GM18951 (cell line): ENCODE measurements around the gene HRK.
"Not testable (repeated sequence)": the region's sequence is repeated elsewhere in the genome, so short reads cannot be mapped to it uniquely, and the experiment has no call there.

ENCODE experiments used
- POLR2A ChIP-seq: IDR thresholded peaks from 4 replicates; pipeline ENCODE4 v1.6.1; 2011; ENCODE audit warnings: mild to moderate bottlenecking; ENCODE audit not compliant: insufficient read length, insufficient read depth; ENCODE audit errors: extremely low read depth
- in situ Hi-C: fragments of 300-500 bp; cut with MboI; formaldehyde crosslinking; loops from one replicate; pipeline ENCODE4 v1.12.0; 2022; ENCODE audit warnings: low sequenced_read_pairs, mixed read lengths, inconsistent platforms; ENCODE audit not compliant: unreplicated experiment

The HRK gene

DNA sequence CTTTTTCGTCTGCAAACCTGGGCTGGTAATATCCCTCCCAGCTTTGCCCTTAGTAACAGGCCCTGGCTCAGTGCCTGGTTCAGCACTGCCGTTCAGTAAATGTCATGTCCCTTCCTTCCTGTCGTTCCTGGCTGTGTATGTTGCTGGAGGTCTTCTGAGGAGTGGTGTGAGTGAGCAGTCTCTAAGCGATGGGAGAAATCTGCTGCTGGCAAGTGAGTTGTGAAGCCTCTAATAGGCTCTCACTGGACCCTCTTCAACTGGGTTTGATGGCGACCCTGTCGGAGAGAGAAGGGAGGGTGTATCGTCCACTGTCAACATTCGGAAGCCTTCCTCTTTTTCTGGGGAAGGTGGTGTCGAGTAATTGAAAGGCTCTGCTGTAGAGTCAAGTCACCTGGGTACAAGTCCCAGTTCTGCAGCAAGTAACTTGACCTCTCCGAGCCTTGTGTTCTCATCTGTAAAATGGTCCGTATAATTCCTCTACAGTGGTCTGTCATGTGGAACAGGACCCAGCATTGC, 62.8 kb downstream of the HRK start:
- in situ Hi-C loops: no loop called here
- TF ChIP-seq POLR2A: no peak

GRCh38 chr12:116814766-116815165, 66.5 kb downstream of the HRK start:
- in situ Hi-C loops: not testable (repeated sequence)

DNA sequence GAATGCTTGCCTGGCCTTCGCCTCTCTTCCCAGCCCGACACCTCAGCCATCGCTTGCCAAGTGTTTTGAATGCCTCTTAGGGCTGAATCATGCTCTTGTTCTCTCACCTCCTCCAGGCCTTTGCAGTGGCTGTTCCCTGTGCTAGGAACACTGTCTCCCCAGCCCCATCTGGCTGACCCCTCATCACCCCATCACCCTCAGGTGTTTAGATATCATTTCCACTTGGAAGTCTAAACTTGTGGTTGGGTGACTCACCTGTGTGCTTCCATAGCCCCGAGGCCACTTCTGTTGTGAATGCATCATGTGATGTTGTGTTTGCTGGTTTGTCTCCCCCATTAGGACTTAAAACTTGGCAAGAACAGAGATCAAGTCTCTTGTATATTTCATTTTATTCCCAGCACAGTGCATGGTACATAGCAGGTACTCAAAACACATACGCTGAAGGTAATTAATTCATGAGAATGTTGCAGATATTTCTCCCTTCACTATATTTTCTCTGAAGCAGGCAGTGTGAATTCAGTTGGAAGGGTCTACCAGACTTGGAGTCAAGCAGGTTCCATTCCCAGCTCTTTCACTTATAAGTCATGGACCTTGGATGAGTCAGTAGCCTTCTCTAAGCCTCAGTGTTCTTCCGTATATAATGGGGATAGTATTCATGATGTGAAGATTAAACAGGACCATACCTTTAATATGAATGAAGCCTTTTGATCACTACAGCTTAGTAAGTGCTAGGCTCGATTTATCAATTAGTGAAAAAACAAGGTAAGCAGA, 67.8 kb downstream of the HRK start:
- in situ Hi-C loops: no loop called here
- no peak for TF ChIP-seq POLR2A

GRCh38 chr12:116812238-116812637, 69.0 kb downstream of the HRK start:
- no peak for TF ChIP-seq POLR2A
- in situ Hi-C loops: no loop called here

GRCh38 chr12:116808113-116809105, 72.8 kb downstream of the HRK start:
- in situ Hi-C loops: no loop called here
- no peak for TF ChIP-seq POLR2A

- in situ Hi-C loops: no loop called here
- TF ChIP-seq POLR2A: no peak
Observed at GRCh38 chr12:116807546-116807945, 73.7 kb downstream of the HRK start.

GRCh38 chr12:116806845-116807440, 74.3 kb downstream of the HRK start:
- in situ Hi-C loops: no loop called here
- no peak for TF ChIP-seq POLR2A
